GM18951 (cell line): ENCODE measurements around the gene C3.
"Not testable (repeated sequence)": the region's sequence is repeated elsewhere in the genome, so short reads cannot be mapped to it uniquely, and the experiment has no call there.

Experiments
- POLR2A ChIP-seq: IDR thresholded peaks from 4 replicates; pipeline ENCODE4 v1.6.1; 2011; ENCODE audit warnings: mild to moderate bottlenecking; ENCODE audit not compliant: insufficient read length, insufficient read depth; ENCODE audit errors: extremely low read depth
- in situ Hi-C: fragments of 300-500 bp; cut with MboI; formaldehyde crosslinking; loops from one replicate; pipeline ENCODE4 v1.12.0; 2022; ENCODE audit warnings: low sequenced_read_pairs, mixed read lengths, inconsistent platforms; ENCODE audit not compliant: unreplicated experiment

The C3 gene

GRCh38 chr19:6710273-6711077, 10.0 kb downstream of the C3 start:
- no peak for TF ChIP-seq POLR2A
- in situ Hi-C loops: no loop called here

DNA sequence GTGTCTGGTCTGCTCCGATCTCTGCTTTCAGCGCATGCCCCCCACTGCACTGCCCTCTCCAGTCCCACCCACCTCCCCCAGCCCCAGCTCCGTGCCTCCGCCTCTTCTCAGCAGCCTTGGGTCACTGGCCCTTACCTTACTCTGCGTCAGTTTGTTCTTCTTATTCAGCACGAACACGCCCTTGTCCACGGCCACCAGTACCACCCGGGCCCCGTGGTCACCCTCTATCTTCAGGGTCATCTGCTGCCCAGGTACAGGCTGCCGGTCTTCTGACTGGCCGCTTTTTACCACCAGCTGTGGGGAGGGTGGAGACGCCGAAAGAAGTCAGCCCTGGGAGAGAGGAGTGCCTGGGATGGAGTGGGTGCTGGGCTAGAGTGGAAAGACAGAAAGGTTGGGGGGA, 10.9 kb downstream of the C3 start:
- TF ChIP-seq POLR2A: no peak
- in situ Hi-C loops: no loop called here

DNA sequence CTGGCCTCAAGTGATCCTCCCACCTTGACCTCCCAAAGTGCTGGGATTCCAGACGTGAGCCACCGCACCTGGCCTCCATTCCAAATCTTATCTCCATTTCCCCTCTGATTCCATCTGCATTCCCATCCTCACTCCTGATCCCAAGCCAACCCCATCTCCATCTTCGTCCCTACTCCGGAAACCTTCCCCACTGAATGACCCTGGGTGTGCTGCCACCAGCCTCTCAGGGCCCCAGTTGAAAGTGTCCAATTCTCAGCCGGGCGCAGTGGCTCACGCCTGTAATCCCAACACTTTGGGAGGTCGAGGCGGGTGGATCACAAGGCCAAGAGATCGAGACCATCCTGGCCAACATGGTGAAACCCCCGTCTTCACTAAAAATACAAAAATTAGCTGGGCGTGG, 11.5 kb downstream of the C3 start:
- in situ Hi-C loops: not testable (repeated sequence)

DNA sequence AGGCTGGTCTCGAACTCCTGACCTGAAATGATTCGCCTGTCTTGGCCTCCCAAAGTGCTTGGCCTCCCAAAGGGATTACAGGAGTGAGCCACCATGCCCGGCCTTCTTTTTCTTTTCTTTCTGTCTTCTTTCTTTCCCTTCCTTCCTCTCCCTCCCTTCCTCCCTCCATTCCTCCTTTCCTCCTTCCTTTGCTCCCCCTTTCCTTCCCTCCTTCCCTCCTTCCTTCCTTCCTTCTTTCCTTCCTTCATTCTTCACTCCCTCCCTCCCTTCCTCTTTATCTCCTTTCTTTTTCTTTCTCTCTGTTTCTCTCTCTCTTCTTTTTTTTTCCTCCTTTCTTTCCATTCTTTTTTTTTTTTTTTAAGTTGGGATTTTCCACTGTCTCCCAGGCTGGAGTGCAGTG, 12.1 kb downstream of the C3 start:
- in situ Hi-C loops: no loop called here
- no peak for TF ChIP-seq POLR2A

DNA sequence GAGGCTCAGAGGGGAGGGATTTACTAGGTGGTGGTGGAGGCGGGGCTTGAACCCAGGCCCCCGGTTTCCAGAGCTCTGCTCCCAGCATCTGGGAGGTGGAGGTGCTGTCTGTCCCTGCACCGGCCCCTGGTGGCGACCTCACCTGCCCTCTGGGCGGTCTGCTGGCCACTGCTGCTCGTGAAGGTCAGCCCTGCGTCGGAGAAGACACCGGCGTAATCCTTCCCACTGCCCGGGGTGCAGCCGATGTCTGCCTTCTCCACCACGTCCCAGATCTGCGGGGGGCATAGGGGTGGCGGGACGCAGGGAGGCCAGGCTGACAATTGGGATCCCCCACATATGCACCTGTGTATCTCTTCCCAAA, 12.8 kb downstream of the C3 start:
- in situ Hi-C loops: no loop called here
- no peak for TF ChIP-seq POLR2A

GRCh38 chr19:6707011-6707657, 13.3 kb downstream of the C3 start:
- no peak for TF ChIP-seq POLR2A
- in situ Hi-C loops: no loop called here

DNA sequence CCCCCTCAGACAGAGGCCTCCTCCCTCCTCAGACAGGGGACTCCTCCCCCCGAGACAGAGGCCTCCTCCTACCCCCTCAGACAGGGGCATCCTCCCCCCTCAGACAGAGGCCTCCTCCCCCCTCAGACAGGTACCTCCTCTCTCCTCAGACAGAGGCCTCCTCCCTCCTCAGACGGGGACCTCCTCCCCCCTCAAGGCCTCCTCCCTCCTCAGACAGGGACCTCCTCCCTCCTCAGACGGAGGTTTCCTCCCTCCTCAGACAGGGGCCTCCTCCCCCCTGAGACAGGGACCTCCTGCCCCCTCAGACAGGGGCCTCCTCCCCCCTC, 13.9 kb downstream of the C3 start:
- TF ChIP-seq POLR2A: no peak
- in situ Hi-C loops: no loop called here

DNA sequence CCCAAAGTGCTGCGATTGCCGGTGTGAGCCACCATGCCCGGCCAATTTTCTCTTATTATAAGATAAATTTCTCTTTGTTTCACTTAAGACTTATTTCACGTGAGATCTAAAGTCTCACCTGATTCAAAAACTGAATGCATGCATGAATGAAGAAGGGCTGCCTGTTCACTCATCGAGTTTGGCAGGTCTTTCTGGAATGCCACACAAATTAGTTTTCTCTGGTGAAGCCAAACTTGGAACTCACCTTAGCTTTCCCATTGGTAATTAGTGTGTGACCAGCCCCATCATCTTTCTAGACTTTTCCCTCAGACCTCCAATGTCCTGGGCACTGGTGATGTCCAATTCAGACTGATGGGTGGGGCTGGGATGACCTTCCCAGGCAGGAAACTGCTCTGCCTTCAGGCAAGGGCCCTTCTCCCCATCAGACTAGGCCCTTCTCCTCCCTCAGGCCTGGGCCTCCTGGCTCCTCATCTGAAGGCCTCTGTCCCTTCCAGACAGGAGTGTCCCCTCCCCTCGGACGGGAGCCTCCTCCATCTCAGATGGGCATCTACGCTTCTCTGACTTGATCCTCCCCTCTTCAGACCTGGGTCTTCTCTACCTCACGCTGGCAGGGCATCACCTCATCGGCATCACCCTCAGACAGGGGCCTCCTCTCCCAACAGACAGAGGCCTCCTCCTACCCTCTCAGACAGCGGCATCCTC, 14.4 kb downstream of the C3 start:
- in situ Hi-C loops: no loop called here
- TF ChIP-seq POLR2A: no peak

DNA sequence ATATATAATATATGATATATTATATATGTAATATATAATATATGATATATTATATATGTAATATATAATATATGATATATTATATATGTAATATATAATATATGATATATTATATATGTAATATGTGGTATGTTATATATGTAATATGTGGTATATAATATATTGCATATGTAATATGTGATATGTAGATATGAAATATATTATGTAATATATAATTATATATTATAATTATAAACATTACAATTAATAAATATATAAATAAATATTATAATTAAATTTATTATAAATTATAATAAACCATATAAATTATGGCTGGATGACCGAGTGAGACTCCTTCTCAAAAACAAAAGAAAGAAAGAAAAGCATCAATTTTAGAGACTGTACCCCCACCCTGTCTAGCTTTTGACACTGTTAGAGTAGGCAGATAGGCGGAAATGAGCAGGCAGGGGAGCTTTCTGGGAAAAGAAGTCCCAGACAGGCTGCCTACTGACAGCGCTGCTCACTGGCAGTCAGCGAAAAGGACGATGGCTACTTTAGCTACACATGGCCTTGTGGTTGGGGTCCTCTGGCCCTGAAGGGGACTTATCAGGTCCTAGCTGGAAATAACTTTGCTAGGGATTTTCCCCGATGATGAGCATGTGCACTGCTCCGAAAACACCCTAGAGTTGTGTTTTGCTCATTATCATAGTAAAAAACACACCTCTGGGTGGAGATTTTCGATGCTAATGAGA, 19.7 kb downstream of the C3 start:
- TF ChIP-seq POLR2A: no peak
- in situ Hi-C loops: no loop called here

DNA sequence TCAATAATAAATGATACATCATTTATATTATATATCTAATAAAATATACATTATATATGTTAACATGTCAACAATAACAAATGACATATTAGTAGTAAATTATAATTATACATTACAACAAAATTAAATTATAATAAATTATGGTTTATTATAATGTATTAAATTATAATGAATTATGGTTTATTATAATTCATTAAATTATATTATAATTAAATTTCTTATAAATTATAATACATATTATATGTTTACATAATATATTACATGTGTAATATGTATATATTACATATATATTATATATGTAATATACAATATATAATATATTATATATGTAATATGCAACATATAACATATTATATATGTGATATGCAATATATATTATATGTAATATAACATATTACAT, 20.5 kb downstream of the C3 start:
- in situ Hi-C loops: no loop called here
- TF ChIP-seq POLR2A: no peak

DNA sequence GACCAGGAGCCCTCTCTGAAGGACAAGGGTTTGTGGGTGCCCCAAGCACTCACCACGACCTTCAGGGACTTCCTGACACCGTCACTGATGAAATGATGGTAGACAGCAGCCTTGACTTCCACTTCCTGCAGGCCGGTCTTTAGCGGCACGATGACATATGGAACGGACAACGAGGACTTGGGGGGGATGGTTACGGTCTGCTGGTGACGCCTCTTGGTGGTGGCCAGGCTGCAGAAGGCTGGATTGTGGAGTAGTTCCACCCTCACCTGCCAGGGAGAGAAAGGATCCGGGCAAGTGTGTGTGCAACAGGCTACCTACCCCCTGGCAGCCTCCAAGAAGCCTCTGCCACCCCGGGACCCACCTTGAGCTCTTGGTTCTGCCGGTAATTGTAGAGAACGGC, 23.2 kb downstream of the C3 start:
- in situ Hi-C loops: no loop called here
- TF ChIP-seq POLR2A: no peak

DNA sequence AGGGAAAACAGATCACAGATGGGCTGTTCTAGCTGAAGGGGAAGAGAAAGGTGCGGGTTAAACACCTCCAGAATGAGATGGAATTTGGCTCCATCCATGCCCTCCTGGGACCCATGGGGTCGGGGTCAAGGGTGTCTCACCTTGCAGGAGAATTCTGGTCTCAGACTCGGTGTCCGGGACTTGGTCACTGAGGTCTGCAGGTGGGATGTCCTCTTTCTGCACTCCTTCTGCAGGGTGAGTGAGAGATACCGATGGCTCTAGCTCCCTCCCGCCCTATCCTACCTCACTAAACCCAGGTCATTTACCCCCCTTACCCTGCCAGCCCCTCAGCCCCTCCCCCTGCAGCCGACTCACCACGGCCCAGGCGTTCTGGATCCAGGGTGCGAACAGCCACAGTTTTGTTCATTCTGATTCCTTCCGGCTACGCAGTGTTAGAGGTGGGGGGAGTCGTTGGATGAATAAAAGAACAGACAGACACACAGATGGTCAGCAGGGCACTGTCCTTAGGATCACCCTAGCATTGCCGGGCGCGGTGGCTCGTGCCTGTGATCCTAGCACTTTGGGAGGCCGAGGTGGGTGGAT, 24.1 kb downstream of the C3 start:
- in situ Hi-C loops: no loop called here
- TF ChIP-seq POLR2A: no peak

DNA sequence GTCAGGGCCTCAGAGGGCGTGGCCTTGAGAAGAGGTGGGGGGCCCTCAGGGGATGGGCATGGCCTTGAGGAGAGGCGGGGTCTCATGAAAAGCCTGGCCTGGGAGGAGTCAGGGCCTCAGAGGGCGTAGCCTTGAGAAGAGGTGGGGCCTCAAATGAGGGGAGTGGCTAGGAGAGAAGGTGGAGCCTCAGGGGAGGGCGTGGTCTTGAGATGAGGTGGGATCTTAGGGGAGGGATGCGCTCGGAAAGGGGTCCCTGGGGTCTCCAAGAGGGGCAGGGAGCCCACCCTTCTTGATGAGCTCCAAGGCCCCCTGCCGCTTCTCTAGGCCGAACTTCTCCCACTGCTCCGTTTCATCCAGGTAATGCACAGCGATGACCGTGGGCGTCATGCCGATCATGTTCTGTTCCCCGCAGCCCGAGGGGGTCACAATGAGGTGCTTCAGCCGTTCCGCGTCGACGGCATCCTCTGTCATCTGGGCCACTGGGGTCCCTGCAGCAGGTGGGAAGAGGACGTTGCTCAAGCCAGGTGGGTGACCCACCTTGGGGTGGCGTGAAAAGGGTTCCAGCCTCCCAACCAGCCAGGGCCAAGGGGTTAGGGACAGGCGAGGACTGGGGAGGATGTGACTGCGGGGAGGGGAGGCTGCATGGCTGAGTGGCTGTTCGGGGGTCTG, 26.2 kb downstream of the C3 start:
- in situ Hi-C loops: no loop called here
- TF ChIP-seq POLR2A: no peak
